Measurements from ENCODE around the gene CHADL.

CHADL gene

DNA sequence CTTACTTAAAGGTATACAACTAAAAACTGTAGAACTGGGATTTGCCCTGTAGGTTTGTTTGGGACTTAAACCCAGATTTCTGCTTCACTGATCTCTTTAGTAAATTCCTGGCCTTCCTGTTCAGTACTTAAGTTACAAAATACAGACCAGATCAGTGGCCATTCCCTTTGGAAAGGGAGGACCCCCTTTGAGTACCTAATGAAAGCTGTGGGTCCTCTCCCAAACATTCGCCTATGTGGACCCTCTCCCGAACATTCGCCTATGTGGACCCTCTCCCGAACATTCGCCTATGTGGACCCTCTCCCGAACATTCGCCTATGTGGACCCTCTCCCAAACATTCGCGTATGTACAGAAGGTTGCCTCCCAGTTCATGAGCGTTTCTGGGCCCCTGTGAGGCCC lies 25.3 kb downstream of the CHADL start:
- ChIA-PET POLR2A (no interaction called here), CTCF (interaction anchor here (1.0 to 2.0 kb wide), 2 partner anchors 8 to 22 kb away, joined by 5 to 6 read pairs; no protein-coding TSS in a partner anchor)
- TF ChIP-seq, protein P1, sequence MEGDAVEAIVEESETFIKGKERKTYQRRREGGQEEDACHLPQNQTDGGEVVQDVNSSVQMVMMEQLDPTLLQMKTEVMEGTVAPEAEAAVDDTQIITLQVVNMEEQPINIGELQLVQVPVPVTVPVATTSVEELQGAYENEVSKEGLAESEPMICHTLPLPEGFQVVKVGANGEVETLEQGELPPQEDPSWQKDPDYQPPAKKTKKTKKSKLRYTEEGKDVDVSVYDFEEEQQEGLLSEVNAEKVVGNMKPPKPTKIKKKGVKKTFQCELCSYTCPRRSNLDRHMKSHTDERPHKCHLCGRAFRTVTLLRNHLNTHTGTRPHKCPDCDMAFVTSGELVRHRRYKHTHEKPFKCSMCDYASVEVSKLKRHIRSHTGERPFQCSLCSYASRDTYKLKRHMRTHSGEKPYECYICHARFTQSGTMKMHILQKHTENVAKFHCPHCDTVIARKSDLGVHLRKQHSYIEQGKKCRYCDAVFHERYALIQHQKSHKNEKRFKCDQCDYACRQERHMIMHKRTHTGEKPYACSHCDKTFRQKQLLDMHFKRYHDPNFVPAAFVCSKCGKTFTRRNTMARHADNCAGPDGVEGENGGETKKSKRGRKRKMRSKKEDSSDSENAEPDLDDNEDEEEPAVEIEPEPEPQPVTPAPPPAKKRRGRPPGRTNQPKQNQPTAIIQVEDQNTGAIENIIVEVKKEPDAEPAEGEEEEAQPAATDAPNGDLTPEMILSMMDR (IDR thresholded peaks at IDR 0.05; ENCODE audit: control extremely low read depth, extremely low read depth, low read depth, missing control alignments), result no peak
- no peak for DNase-seq (ENCODE audit: extremely low spot score)

- ChIA-PET POLR2A (interaction anchor here (0.7 kb wide), 2 partner anchors 256 to 378 kb away, joined by 3 read pairs; no protein-coding TSS in a partner anchor), CTCF (interaction anchor here (1.4 to 1.6 kb wide), 2 partner anchors 31 kb away, joined by 3 to 5 read pairs; no protein-coding TSS in a partner anchor)
- DNase-seq (ENCODE audit: extremely low spot score), result peak; percentile 20
- TF ChIP-seq, protein P1 (IDR thresholded peaks at IDR 0.05; ENCODE audit: control extremely low read depth, extremely low read depth, low read depth, missing control alignments), result no peak
Measured at GRCh38 chr22:41206719-41207118, 34.0 kb downstream of the CHADL start.

DNA sequence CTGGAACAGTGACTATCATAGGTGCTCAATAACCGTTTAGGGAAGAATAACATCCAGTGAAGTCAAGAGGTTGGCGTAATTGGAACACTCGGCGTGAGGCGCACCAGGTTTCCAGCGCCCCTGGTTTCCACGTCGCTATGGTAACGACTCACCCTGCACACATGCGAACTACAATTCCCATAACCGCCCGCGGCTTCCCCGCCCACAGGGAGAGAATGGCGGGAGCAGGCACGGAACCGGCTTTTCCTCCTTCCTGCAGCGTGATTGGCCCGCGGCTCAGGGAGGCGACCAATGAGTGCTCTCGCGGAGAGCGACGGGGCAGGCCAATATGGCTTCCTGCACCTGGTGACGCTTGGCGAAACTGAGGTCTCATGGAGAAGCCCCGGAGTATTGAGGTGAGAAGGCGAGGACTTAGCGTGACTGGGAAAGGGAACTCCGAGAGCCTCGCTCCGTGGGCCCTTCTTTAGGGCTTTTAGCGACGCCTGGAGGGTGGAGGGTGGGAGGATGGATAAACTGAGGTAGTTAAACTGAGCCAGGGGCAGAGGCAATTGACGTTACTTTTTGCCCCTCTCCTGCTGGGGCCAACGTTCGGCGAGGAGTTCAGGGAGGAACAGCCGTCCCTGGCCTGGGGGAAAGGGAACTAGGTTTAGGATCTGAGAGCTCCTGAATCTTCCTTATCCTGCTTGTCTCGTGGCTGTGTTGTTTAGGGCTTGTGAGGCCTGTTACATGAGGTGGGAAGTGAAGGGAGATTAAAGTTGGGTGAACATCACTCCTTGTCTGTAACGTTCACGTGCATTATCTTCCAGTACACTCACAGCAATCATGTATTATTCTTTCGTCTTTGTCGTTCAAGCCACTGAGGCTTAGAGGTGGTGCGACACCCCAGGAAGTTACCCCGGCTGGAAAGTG lies 35.5 kb downstream of the CHADL start, which contains the start of gene L3MBTL2:
TSS of gene L3MBTL2 (plus strand) at position 321 of the 909 bp plus-strand sequence. CDS start at position 372, 51 bp downstream.
- peak; percentile 100 for DNase-seq (ENCODE audit: extremely low spot score)
- CTCF ChIA-PET, result no interaction called here
- TF ChIP-seq, protein P1 (IDR thresholded peaks at IDR 0.05; ENCODE audit: control extremely low read depth, extremely low read depth, low read depth, missing control alignments), result no peak
- POLR2A ChIA-PET, result no interaction called here

- DNase-seq (ENCODE audit: extremely low spot score), result no peak
- POLR2A ChIA-PET, result no interaction called here
- CTCF ChIA-PET, result no interaction called here
- TF ChIP-seq, protein P1 (IDR thresholded peaks at IDR 0.05; ENCODE audit: control extremely low read depth, extremely low read depth, low read depth, missing control alignments), result no peak
Measured at GRCh38 chr22:41204066-41204465, 36.7 kb downstream of the CHADL start.

DNA sequence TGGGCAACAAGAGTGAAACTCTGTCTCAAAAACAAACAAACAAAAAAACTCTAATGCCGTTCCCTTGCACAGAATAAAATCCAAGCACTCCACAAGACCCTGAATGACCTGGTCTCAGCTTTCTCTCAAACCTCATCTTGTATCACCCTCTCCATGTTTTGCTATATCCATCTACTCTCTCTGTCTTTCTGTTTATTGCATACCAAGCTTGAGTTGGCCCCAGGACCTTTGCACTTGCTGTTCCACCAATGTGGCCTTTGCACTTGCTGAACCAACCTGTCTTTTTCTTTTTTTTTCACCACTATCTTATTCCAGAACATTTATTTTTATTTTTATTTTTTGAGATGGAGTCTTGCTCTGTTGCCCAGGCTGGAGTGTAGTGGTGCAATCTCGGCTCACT lies 37.6 kb downstream of the CHADL start:
- CTCF ChIA-PET, result no interaction called here

GRCh38 chr22:41201141-41201540 lies 39.6 kb downstream of the CHADL start:
- CTCF ChIA-PET, result no interaction called here
- no peak for DNase-seq (ENCODE audit: extremely low spot score)
- POLR2A ChIA-PET, result no interaction called here
- TF ChIP-seq, protein P1 (IDR thresholded peaks at IDR 0.05; ENCODE audit: control extremely low read depth, extremely low read depth, low read depth, missing control alignments), result no peak

More for the DNA sequence above, 37.6 kb downstream of the CHADL start:
- POLR2A ChIA-PET, result no interaction called here
- TF ChIP-seq, protein P1 (IDR thresholded peaks at IDR 0.05; ENCODE audit: control extremely low read depth, extremely low read depth, low read depth, missing control alignments), result no peak
- no peak for DNase-seq (ENCODE audit: extremely low spot score)

All from GM10248 (cell line).